HG02938 (cell line): Measurements from ENCODE around the gene THY1.
"Not testable (repeated sequence)": the region's sequence is repeated elsewhere in the genome, so short reads cannot be mapped to it uniquely, and the experiment has no call there.

Source experiments
- ATAC-seq: cut with Tn5 transposase; IDR thresholded peaks from one replicate; pipeline ENCODE4 v1.9.1; 2021; ENCODE audit warnings: mild to moderate bottlenecking, moderate library complexity; ENCODE audit not compliant: unreplicated experiment

The THY1 gene

GRCh38 chr11:119446434-119446833 lies 23.5 kb upstream of the THY1 start:
- ATAC-seq: no peak

GRCh38 chr11:119445850-119446249 lies 22.9 kb upstream of the THY1 start:
- no peak for ATAC-seq

- no peak for ATAC-seq
These were observed 22.4 kb upstream of the THY1 start for GRCh38 chr11:119445379-119445778.

DNA sequence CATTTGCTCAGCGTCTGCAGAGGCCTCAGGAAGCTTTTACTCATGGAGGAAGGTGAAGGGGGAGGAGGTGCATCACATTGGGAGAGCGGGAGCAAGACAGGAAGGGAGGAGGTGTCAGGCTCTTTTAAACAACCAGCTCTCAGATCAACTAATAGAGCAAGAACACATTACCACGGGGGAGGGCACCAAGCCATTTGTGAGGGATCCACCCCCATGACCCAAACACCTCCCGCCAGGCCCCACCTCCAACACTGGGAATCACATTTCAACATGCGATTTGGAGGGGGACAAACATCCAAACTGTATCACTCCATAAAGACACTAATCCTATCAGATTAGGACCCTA lies 18.9 kb upstream of the THY1 start:
- no peak for ATAC-seq

DNA sequence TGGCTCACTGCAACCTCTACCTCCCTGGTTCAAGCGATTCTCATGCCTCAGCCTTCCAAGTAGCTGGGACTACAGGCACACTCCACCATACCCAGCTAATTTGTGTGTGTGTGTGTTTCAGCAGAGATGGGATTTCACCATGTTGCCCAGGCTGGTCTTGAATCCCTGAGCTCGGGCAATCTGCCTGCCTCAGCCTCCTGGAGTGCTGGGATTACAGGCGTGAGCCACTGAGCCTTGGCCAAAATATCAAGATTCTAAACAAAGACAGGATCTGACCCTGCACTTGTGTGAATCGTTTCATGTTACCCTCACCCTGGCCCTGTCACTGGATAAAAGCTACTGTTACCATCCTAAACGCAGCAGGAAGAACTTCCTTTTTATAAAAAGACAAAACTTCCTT lies 15.6 kb upstream of the THY1 start:
- no peak for ATAC-seq

DNA sequence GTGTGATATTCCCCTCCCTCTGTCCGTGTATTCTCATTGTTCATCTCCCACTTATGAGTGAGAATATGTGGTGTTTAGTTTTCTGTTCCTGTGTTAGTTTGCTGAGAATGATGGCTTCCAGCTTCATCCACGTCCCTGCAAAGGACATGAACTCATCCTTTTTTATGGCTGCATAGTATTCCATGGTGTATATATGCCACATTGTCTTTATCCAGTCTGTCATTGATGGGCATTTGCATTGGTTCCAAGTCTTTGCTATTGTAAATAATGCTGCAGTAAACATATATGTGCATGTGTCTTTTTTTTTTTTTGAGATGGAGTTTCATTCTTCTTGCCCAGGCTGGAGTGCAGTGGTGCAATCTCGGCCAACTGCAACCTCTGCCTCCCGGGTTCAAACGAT lies 14.5 kb upstream of the THY1 start:
- not testable (repeated sequence) for ATAC-seq

- no peak for ATAC-seq
These were observed 13.7 kb upstream of the THY1 start for GRCh38 chr11:119436711-119437110.

DNA sequence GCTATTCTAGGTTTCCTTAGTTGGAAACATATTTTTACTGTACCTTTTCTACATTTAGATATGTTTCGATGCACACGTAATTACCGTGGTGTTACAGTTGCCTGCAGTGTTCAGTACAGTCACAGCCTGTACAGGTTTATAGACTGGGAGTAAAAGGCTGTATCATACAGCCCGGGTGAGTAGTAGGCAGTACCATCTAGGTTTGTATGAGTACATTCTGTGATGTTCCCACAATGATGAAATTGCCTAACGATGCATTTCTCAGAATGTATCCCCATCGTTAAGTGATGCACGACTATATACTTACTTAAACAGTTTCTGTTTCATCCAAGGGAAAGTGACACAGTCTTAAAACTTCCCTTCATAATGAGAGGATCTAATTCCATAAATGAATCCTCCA lies 13.1 kb upstream of the THY1 start:
- no peak for ATAC-seq

DNA sequence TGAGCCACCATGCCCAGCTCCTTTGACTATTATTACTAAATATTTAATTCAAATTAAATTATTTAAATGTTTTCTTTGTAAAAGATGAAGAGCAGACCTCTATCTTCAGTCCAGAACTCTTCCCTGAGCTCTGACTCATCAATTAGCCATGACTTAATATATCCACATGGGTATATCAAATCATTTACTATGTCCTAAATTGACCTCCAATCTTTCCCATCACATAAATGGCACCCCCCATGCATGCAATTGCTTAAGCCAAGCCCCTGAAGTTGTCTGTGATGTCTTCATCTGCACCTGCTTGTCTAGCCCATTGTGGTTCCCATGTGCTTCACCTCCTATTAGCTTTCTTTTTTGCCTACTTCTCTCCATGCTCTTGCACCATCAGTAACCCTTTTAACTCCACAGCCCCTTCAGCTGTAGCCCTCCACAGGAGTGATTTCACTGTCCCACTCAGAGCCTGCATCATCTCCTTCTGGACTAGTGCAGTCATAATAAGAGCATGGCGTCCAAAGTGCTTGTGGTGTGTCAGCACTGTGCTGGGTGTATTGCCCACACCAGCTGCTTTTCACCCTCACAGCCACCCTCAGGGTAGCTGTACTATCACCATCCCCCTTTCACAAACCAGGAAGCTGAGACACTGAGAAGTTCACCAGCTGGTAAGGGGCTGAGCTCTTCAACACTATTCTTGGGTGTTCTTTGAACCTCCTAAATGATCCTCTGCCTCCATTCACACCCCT lies 11.8 kb upstream of the THY1 start:
- no peak for ATAC-seq

DNA sequence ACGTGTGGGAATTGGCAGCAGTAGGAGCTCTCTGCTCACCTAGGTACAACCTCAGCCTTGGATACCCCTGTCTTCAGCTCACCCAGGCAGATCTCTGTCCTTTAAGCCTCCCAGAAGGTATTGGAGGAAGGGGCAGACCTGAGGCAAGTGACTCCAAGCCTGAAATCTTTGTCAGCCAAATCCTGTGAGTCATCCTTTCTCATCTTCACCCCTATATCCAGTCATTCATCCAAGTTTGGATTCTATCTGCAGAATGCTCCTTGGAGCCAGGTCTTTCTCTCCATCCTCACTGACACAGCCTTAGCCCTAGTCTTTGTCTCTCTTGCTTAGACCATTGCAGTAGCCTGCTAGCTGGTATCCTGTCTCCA lies 10.4 kb upstream of the THY1 start:
- no peak for ATAC-seq

- no peak for ATAC-seq
These were observed 9.7 kb upstream of the THY1 start for GRCh38 chr11:119432484-119433357.

- no peak for ATAC-seq
These were observed 8.6 kb upstream of the THY1 start for GRCh38 chr11:119431523-119431922.

GRCh38 chr11:119427279-119427678 lies 4.3 kb upstream of the THY1 start:
- no peak for ATAC-seq

GRCh38 chr11:119426142-119426541 lies 3.2 kb upstream of the THY1 start:
- ATAC-seq: no peak

DNA sequence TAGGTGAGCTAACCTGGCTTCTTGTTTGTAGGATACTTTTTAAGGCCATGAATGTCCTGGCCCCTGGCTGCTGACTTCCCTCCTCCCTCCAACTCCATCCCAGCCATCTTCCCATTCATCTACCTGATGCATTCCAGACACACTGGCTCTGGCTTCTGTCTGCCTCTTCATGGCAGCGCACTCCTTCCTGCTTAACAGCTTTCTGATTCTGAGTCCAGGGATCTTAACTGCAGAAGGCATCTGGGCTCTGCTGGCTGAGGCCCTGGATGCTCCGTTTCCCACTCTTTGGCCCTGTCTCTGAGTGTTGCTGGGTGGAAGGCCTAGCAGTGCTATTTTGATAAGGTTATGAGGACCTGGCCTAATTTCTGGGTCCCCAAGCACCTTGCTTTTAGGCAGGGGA lies 1.8 kb upstream of the THY1 start:
- no peak for ATAC-seq

DNA sequence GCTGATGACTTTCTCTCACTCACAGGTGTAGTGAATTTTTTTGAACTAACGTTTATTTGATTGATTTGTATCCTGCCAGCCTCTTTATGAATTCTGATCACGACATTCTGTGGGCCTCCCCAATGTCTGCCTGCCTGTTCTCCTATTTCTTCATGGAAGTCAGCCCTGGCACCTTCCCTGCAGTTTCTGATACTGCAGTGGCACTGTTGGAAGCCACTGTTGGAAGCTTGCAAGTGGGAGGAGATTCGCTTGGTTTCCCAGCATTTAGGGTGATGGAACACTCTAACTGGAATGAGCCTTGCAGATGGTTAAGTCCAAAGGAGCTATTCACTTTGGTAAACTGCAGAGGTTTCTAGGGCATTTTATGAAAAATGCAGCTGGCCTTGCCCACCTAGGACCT lies 1.3 kb upstream of the THY1 start:
- ATAC-seq: no peak

DNA sequence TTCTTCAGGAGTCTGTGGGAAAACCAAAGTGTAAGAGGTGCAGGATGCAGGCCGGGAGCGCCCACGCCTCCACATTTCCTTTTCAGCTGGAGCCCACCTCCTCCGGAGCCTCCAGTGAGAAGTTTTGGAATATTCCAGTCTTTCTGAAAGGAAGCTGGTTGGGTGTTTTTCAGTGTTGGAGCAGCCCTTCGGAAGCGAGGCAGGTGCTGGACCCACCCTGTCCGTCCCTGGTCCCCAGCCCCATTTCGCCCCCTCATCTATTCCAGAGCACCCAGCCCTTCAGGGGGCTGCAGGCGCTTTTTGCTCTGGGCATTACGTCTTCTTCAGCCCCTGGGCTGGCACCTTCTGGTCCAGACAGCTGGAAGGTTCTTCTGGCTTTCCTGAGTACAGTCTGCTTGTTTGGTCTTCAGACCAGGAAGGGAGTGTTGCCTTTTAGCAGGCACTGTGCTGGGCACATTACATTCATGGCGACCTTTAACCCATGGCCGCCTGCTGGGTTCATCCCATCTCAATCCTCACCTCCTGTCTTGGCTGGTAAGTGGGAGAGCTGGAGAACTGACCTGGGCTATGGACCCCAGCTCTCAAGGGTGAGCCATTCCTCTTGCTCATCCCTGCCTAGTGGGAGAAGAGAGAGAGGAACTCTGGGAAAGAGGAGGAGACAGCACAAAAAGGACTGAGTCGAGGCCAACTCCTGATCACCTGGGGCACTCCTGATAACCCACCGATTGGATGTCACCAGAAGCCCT lies 710 bp upstream of the THY1 start:
- ATAC-seq: no peak

DNA sequence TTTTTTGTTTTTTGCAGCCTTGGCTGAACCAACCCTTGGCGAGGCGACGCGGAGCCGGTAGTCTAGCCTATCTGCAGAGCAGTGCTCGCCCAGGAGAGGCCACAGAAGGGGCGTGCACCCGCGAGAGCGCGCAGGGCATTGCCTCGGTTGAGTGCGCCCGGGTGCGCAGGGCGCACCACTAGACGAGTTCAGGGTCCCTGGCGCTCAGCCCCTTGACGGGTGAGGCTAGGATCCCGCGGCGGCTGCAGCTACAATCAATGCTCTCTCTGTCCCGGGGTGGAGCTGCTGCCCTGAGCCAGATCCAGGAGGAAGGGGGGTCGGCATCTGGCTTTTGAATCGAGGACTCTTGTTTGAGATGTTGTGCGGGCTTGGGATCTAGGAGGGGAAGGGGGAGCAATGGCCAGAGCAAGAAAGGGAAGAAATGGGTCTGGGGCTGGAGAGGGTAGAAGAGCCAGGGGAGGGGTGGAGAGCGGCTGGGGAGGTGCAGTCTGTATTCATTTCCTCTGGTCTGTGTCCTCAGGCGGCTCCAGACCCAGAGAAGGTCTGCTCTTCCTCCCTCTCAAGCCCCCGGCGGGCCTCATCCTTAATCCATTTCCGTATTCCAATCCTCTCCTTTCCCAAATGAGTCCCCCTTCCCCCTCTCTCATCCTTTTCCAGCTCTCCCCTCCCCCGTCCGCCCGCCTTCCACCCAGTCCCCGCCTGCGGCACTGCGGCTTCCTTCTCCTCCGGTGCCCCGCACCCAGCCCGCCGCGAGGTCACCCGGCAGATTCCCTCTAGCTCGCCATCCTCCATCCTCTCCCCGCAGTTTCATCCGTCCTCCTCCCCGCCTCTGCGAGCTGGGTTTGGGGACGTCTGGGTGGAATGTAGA lies 797 bp downstream of the THY1 start:
- no peak for ATAC-seq

- no peak for ATAC-seq
These were observed 1.6 kb downstream of the THY1 start for GRCh38 chr11:119421351-119421750.

DNA sequence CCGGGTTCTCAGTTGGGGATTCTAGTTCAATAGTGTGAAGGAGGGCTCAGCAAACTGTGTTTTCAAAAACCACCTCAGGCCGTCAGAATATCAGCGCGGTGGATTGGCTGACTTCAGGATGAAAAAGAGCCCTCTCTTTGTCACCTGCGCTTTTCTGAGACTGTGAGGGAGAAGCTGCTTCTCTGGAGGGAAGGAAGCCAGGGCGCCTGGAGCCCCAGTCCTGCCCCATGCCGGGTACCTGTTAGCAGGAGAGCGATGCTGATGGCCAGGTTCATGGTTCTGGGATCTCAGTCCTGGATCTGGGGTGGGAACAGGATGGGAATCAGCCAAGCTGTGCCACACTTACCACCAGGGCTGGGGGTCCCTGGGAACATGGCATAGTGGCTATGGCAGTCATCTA lies 2.3 kb downstream of the THY1 start:
- no peak for ATAC-seq
